Panc1 (cell line): ENCODE measurements around the gene CPEB1.

Experiments
- CTCF ChIP-seq: fragments of 450-650 bp; IDR thresholded peaks from 2 replicates; pipeline ENCODE4 v1.5.1; 2017; ENCODE audit warnings: mild to moderate bottlenecking
- POLR2AphosphoS5 ChIP-seq: IDR thresholded peaks from 2 replicates; pipeline ENCODE4 v1.6.1; 2012; ENCODE audit warnings: mild to moderate bottlenecking, low read depth, low read length, moderate library complexity
- SIN3A ChIP-seq: IDR thresholded peaks from 2 replicates; pipeline ENCODE4 v1.6.1; 2012; ENCODE audit warnings: low read depth, mild to moderate bottlenecking, low read length, moderate library complexity, borderline replicate concordance; ENCODE audit not compliant: insufficient read depth

- TF ChIP-seq SIN3A = no peak
- no peak for TF ChIP-seq CTCF
- no peak for TF ChIP-seq POLR2AphosphoS5
Observed at GRCh38 chr15:82663186-82663600, 16.0 kb upstream of the CPEB1 start.
